GM12878 (cell line): ENCODE results near the gene ZNF652. TPM values are rescaled to one million over a fixed set of nuclear protein-coding genes. Genes with fewer than 3 reads are reported as not detected.

ENCODE experiments used
- CTCF ChIP-seq, 3 experiments: IDR thresholded peaks in 2 of 3; conservative IDR thresholded peaks in 1 of 3; 2 replicates each; pipeline ENCODE4 v1.5.1; 2011; ENCODE audit warnings: low read depth in 3 of 3, low read length in 3 of 3, mild to moderate bottlenecking in 3 of 3, control low read depth in 2 of 3, moderate library complexity in 2 of 3, inconsistent platforms in 1 of 3, mixed read lengths in 1 of 3; ENCODE audit not compliant: control insufficient read depth in 2 of 3, insufficient read depth in 1 of 3; ENCODE audit errors: extremely low read depth in 1 of 3
- NR2F1 ChIP-seq: fragments of 450-650 bp; conservative IDR thresholded peaks from 2 replicates; pipeline ENCODE4 v1.6.1; 2017; ENCODE audit warnings: mild to moderate bottlenecking
- polyA plus RNA-seq, 11 experiments: library from polyadenylated mRNA; depleted of rRNA in 4 of 11; unstranded in 6 of 11; stranded (reverse) in 5 of 11; fragments of >200 nt; fragmentation: Nextera tagmentation in 4 of 11; fragmentation: Illumina TruSeq in 1 of 11; extraction: Ambion mirVana in 4 of 11; extraction: Trizol in 1 of 11; gene quantifications; 1 replicate in 1 of 11; 2 replicates in 10 of 11; pipeline versions ENCODE4 v1.2.1 to v1.2.3, GENCODE V29; 2011 to 2016; ENCODE audit warnings: inconsistent platforms in 2 of 11, missing spikeins in 2 of 11, low read depth in 1 of 11
- total RNA-seq, 4 experiments: library from RNA; depleted of rRNA in 3 of 4; stranded (reverse); fragments of >200 nt in 3 of 4; fragmentation: Illumina TruSeq in 1 of 4; extraction: Trizol in 1 of 4; gene quantifications; 2 replicates each; pipeline versions ENCODE4 v1.2.1 to v1.2.3, GENCODE V29; 2013 to 2021
- TF ChIP-seq, protein P1 (sequence below): IDR thresholded peaks from 2 replicates; pipeline ENCODE4 v1.6.1; 2012; ENCODE audit warnings: improper control_type of control experiment, low read depth, low read length; ENCODE audit not compliant: insufficient replicate concordance

The ZNF652 gene
- total and polyA plus RNA-seq, 10 of the 15 experiments (the other 5 are each of a cell fraction or from before 2014, with no cell fraction given): 3.4 to 13.1 (median 8.7) TPM

DNA sequence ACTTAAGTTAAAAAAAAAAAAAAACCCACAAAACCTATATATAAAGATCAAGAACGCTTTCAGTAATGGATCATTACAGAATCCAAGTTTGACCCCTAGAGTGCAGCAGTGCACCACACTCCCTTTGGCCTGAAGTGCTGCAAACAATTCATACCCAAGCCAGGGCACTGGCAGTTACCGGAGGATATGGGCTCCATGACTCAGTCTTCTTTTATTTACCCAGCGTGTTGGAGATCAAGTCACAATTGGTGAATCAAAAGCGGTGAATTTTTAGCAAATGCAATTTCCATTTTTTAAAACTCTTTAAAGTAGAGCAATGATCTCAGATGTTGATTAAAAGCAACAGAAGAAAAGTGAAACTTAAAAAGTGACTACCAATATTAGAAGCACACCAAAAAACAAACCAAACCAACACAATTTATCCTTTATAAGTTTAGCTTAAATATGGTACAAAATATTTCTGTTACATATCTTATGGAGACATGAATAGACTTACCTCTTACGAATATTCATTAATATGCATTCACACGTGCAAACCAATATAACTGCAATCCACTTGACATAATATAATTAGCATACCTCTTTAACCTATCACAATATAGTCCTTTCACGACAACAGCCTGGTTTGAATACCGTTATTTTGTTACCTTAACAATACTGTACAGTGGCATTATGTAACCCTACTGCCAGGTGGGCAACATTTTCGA lies 46.3 kb downstream of the ZNF652 start (continued):
- TF ChIP-seq CTCF (IDR thresholded peaks at IDR 0.05 in 2 of 3, conservative IDR thresholded peaks at IDR 0.05 in 1 of 3; ENCODE audit: control insufficient read depth in 2 of 3, extremely low read depth in 1 of 3, insufficient read depth in 1 of 3, low read depth in 3 of 3, low read length in 3 of 3) (peak; percentile 70 to 97 (median 81)), NR2F1 (no peak)
- TF ChIP-seq, protein P1, sequence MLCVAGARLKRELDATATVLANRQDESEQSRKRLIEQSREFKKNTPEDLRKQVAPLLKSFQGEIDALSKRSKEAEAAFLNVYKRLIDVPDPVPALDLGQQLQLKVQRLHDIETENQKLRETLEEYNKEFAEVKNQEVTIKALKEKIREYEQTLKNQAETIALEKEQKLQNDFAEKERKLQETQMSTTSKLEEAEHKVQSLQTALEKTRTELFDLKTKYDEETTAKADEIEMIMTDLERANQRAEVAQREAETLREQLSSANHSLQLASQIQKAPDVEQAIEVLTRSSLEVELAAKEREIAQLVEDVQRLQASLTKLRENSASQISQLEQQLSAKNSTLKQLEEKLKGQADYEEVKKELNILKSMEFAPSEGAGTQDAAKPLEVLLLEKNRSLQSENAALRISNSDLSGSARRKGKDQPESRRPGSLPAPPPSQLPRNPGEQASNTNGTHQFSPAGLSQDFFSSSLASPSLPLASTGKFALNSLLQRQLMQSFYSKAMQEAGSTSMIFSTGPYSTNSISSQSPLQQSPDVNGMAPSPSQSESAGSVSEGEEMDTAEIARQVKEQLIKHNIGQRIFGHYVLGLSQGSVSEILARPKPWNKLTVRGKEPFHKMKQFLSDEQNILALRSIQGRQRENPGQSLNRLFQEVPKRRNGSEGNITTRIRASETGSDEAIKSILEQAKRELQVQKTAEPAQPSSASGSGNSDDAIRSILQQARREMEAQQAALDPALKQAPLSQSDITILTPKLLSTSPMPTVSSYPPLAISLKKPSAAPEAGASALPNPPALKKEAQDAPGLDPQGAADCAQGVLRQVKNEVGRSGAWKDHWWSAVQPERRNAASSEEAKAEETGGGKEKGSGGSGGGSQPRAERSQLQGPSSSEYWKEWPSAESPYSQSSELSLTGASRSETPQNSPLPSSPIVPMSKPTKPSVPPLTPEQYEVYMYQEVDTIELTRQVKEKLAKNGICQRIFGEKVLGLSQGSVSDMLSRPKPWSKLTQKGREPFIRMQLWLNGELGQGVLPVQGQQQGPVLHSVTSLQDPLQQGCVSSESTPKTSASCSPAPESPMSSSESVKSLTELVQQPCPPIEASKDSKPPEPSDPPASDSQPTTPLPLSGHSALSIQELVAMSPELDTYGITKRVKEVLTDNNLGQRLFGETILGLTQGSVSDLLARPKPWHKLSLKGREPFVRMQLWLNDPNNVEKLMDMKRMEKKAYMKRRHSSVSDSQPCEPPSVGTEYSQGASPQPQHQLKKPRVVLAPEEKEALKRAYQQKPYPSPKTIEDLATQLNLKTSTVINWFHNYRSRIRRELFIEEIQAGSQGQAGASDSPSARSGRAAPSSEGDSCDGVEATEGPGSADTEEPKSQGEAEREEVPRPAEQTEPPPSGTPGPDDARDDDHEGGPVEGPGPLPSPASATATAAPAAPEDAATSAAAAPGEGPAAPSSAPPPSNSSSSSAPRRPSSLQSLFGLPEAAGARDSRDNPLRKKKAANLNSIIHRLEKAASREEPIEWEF: no peak
- TF ChIP-seq, all 136 proteins: peak for 10
